Measurements from ENCODE around the gene SPTSSA.
A peak's percentile ranks its signal among the peaks of the same experiment; 100 is the strongest.
"Not testable (repeated sequence)": the region's sequence is repeated elsewhere in the genome, so short reads cannot be mapped to it uniquely, and the experiment has no call there.

Gene SPTSSA

DNA sequence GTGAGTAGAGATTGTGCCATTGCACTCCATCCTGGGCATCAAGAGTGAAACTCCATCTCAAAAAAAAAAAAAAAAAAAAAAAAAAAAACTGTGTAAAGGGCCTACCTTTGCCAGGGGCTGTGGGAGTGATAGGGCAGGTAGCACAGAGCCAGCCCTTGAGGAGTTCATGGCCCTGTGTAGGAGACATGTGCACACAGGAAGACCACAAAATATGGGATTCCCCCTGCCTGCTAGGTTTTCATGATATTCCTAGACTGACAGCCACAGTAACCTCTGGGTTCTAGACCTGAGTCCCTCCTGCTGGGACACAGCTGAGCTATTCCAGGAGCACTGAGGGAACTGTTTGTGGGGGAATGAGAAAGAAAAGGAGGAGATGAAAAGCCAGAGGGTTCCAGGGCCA, 8.3 kb upstream of the SPTSSA start:
- DNase-seq: no peak

DNA sequence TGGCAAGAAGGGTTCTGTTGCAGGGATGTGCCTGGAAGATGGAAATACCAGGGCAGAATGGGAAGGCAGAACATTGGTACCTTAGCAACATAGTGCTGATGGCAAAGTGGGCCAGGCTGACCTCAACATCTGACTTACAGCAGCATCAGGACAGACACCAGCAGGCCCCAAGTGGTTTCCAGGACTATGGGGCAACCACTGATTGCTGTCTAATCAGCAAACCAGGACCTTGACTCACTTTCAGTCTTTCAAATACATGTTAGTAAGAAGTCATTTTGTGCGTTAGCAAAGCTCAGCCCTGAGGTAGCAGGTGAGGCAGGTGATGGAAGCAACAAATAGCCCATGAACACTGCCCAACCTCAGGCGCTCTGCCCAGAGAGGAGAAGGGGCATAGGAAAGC, 4.7 kb upstream of the SPTSSA start:
- no peak for DNase-seq

DNA sequence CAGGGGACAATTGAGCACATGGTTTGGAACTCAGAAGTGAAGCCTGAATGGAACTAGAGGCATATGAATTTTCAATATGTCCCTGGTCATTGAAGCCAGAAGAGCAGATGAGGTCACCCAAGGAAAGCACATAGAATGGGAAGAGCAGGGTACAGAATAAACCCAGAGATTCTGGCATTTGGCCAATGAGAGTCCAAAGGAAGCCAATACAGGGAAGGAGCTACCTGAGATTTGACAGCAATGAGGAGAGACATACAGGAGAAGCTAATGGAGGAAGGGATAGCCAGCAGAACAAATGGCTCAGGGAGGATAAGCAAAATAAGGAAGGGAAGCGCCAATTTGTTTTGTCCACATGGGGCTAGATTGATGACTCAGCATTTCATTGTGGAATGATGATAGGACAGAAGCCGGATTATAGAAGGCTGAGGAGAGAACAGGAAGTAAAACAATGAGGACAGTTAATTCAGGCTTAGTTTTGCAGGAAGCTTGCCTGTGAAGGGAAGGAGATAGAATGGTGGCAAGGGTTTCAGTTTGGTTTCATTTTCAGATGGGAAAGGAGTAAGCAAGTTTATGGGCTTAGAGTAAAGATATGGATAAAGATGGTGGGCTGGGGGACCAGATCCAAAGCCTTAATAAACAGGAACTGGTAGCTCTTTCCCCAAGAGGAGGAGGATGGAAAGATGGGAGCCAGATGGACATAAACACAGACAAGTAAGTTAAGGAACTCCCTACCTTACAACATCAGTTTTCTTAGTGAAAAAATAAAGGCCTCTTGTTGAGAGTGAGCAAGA, 3.2 kb upstream of the SPTSSA start:
- DNase-seq: peak; percentile 71

DNA sequence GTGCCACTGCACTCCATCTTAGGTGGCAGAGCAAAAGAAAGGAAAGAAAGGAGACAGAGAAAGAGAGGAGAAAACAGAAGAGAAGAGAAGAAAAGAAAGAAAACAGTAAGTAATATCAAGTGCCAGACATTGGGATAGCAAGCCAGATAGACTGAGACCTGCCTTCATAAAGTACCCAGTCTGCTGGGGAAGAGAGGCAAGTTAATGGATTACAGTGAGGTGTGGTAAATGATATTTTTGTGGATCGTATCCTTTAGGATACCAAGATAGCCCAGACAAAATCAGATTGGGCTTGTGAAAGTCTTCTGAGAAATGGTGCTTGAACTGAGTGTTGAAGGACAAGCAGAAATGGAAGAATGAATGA, 1.5 kb upstream of the SPTSSA start:
- no peak for DNase-seq

DNA sequence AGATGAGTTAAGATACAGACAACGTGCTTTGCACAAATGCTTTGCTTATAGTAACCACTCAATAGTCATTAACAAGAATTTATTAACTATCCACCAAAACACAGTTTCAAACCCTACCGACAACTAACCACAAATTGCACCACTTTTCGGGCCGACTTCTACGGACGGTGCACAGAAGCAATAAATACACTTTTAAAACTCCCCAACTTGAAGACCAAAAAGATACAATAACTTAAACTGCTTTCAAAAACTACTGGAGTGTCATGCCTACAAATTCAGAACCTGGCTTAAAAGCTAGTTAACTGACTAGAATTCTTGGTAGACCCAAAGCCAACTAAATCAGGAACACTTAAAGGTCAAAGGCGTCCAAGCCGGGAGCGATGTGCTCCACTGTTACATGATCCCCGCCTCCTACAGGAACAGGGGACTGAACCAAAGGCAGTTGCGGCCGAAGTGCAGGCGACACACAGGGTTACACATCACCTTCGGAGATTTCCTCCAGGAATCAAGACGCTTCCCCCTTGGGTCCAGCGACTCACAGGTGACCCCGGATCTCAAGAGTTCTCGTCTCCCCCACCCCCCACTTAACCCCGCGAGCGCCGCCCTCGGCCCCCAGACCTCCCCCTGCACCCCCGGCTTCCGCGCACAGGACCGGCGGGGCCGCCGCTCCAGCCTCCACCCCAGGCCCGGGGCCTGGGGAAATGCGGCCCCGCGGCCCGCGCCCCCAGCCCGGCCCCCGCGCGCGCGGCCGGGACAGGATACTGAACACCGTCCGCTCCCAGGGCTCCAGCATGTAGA, 507 bp downstream of the SPTSSA start:
- DNase-seq: peak; percentile 74

DNA sequence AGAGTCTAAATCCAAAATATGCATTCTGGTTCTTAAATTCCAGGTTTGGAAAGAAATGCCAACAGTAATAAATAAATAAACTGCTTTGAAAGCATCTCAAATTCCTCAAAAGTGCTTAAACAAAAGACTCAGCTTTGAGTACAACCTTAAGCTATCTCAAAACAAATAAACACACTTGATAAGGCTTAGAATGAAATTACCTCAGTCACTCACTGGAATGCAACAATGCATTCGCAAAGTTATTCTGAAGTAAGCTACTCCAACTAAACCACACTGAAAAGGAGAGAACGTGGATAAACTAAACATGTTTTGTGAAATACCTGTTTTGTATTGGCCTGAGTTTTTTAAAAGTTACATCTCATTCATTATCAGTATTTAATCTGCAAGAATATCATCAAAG, 1.2 kb downstream of the SPTSSA start:
- DNase-seq: peak; percentile 12

DNA sequence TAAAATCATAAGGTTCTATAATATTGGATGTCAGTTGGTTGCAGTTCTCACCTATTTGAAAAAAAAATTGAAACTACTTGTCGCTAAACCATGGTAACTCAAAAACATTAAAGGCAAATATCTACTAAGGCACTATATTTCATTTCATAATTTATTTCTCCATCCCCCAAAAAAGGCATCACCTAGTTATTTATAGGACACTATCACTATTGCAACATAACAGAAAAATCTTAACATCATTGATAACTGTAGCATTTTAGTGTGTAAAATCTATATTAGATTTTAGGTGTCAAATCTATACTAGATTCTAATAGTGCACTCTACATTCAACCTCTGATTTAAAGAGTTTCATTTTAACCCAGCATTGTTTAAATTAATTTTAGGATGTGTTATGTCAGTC, 1.7 kb downstream of the SPTSSA start:
- DNase-seq: no peak

DNA sequence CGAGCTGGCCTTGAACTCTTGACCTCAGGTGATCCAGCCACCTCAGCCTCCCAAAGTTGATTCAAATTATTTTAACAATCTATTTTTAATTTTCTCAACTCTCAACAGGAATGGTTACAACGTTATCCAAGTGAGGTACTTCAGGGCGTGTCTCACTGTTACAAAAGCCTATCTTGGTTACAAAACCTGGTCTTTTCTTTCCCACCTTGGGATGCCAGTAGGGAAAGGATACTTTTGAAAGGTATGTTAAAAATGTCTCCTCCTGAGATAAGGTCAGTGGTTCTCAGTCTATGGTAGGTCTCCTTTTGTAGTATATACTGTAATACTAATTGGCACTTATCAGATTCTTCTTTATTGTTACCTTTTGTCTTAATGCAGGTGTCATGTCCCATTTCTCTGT, 4.9 kb downstream of the SPTSSA start:
- DNase-seq: no peak

DNA sequence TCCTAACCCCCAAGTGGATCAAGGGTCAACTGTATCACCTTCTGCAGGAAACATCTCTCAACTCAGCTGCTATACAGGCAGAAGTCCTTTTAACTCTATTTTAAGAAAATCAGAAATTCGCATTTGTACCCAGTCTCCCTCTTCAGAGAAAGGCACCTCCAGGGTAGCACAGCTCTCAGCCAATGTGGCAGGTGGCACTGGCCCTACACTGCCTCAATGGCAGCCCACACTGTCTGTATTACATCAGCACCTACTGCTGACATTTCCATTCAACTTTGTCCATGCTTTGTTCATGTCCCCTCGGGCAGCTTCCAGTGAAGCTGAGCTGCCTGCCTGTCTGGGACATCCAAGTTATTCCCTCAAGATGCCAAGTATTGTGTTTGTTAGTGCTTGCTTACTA, 8.8 kb downstream of the SPTSSA start:
- DNase-seq: peak; percentile 24

DNA sequence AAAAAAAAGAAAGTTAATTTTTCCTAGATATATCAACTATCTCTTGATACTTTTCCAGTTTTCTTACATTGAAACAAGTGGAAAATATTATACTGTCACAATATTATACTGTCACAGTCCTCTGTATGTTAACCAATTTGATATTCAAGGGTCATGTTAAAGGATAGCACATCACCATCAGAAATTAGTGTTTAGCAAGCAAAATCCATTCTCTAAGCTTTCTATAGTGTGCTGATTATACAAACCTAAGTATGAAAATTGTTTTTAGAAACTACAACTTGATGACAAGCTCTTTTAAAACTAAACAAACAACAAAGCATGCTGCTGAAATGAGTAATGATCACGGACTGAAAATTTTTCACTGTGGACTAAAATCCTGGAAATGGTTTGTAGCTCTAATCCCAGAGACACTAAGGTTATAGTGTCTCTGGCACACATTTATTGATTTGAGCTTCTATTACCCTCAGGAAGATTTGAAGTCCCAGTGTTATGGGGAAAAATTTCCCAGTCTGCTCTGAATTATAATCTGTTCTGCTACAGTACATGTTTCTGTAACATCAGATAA, 9.7 kb downstream of the SPTSSA start:
- peak; percentile 33 for DNase-seq

DNA sequence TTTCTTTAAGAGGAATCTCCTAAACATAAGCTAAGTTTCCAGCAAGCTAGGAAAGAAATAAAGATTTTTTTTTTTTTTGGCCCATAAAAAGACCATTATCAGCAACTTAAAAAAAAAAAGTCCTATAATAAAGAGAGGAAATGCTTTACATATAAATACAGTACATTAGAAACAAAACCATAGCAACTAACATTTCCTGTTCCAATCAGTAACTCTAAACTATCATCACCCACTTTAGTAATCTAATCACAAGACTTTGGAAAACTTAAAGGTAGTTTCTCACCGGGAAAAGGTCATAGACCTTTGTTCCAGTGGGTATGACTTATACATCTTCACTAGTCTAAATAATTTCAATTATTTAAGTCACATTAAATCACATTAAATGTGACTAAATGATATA, 11.1 kb downstream of the SPTSSA start:
- peak; percentile 72 for DNase-seq

DNA sequence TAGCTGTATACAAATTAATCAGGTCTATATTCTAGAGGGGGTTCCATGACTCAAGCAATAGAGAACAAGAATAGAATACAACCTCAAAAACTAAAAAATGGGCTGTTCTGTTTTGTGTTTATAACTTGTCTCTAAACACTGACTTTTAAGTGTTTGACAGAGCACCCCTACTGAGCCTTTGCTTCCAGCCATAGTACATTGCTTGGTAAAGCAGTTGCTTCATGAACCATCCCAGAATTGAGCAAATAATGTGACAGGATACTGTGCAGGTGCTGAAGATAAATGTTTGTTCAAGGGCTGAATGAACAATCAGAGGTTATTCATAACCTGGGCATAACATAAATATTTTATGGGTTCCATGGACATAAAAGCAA, 11.5 kb downstream of the SPTSSA start:
- DNase-seq: peak; percentile 93

DNA sequence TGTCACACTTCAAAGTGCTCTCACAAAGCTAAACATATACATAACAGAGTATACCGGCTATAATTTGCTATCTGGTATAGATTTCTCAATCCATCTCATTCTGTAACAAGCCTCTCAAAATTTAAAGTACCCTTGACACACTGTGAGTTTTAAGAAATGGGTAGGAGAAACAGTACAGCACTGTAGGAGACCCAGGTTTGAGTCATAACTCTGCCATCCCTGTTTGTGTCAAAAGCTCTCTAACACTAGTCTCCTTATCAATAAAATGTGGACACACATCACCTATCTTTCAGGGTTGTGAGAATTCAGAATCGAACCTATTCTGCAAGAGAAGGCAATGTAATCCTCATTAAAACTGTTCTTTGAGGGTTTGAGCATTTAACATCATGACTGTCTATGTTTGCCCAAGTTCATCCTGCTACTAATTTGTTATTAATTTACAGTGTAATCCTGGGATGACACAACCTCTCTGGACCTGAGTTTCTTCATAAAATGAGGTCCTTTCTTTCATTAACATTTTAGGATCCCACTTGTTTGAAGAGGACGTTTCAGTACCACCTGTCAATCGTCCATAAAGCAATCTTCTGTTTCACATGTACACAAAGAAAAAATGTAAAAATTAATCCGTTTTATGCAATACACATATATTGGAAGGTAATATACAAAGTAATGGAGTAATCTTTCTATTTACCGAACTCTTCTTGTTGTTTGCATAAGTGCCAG, 12.1 kb downstream of the SPTSSA start:
- DNase-seq: peak; percentile 67

DNA sequence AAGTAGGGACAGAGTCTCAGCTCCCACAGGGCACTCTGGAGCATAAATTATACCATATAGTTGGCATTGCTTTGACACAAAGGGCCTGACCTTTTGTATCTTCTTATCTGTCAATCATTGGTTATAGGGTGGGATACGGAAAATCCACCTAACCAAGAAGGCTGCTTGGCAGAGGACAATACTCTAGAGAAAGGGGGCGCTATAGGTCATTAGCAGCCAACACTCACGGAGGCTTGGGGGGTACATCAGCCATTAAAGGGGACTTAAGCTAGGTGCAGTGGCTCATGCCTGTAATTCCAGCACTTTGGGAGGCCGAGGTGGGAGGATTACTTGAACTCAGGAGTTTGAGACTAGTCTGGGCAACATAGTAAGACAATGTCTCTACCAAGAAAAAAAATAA, 22.9 kb downstream of the SPTSSA start:
- no peak for DNase-seq

DNA sequence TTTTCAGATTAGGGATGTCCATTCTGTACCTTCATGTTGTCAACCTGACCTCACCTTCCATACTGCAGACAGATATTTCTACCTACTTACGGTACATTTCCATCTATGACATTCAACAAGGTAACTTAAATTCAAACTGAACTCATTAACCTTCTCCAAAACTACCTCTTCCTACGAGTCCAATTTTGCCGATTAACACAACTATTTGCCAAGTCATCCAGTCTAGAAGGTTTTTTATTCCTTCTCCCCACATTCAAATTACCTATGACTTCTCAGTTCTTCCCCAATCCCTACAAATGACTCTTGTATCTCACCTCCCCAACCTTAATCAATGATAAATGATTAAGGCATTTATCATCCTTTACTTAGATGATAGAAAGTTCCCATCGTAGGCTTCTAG, 23.6 kb downstream of the SPTSSA start:
- DNase-seq: no peak

DNA sequence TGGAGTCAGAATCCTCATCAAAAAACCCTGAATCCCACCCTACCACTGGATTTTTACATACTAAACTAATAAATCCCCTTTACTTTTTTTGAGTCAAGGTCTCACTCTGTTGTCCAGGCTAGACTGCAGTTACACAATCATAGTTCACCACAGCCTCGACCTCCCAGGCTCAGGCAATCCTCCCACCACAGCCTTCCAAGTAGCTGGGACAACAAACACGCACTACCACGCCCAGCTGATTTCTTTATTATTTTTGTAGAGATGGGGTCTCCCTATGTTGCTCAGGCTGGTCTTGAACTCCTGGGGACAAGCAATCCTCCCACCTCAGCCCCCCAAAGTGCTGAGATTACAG, 24.3 kb downstream of the SPTSSA start:
- DNase-seq: no peak

DNA sequence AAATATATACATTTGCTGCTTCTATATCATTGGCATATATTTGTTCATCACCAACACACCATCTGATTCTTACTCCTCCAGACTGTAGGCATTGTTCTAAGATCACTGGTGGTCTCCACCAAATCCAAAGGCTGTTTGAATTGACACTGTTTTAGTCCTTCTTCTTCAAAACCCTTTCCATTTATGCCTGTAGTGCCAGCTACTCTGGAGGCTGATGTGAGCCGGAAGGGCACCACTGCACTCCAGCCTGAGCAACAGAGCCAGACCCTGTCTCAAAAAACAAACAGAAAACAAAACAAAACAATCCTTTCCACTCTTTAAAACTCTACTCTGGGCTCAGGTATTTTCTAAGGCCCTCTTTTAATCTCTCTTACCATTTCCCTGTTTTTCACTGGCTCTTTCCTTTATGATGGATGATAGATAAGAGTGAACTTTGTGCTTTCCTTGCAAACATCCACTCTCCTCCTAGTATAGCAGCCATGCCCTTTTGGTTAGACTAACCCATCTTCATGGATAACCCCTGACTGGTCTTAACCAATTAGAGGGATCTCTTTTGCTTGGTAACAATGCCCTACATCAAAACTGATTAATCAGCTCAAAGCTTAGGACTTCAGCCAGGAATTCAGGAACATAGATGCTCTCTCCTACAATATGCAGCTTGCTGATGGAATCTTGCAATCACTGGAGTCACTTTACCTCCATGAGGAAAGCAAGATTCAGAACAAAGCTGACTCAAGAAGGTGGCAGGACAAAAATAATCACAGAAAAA, 24.9 kb downstream of the SPTSSA start:
- DNase-seq: no peak

DNA sequence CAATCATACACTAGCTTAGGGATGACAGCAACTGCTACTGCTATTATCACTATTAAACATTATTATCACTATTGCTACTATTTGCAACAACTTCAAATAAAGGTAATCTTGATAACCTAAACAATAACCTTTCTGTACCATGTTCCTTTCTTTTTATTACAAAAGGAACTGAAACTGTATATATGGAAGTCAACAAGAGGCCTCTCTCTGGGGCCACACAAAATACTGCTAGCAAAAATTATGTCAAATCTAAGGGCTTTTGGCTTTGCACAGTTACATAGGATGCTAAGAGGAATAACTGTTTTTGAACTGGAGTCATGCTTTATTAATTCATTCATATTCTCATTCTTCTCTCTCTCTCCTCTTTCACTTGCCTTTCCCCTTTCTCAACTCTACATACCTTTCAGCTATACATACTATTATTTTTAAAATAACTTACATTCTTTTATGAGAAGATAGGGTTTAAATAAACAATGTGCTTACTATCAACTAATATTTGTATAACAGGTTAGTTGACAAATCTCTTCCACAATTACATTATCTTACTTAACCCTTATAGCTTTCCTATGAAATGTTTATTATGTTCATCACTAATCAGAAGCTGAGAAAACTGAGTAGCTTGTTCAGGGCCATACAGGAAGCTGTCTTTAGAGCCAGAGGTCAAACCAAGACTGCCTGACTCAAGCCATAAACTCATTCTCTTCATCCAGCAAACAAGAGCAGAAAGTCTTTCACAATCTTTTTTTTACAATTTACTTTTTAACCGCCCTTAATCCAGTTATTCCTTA, 25.7 kb downstream of the SPTSSA start:
- no peak for DNase-seq

DNA sequence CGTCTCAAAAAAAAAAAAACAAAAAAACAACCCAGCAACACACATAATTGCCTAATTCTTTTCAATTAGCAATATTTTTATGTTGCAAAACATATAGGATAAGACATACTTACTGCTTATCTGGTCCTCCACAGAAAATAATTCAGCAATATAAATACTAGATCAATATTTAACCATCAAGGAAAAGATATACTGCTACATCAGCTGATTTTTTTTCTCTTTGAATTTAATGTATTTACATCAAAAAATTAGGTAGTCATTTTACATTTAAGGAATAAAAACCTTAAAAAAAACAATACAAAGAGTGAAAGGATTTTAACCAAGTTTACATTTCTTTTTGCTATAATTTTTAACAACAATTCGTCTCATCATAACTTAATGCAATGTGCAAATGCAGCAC, 28.1 kb downstream of the SPTSSA start:
- DNase-seq: no peak

DNA sequence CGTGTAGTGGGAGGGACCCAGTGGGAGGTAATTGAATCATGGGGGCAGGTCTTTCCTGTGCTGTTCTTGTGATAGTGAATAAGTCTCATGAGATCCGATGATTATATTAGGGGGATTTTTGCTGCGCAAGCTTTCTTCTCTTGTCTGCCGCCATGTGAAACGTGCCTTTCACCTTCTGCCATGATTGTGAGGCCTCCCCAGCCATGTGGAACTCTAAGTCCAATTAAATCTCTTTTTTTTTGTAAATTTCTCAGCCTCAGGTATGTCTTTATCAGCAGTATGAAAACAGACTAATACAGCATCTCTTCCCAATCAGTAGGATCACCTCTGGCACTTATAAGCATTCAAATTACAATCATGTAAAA, 34.0 kb downstream of the SPTSSA start:
- DNase-seq: not testable (repeated sequence)

DNA sequence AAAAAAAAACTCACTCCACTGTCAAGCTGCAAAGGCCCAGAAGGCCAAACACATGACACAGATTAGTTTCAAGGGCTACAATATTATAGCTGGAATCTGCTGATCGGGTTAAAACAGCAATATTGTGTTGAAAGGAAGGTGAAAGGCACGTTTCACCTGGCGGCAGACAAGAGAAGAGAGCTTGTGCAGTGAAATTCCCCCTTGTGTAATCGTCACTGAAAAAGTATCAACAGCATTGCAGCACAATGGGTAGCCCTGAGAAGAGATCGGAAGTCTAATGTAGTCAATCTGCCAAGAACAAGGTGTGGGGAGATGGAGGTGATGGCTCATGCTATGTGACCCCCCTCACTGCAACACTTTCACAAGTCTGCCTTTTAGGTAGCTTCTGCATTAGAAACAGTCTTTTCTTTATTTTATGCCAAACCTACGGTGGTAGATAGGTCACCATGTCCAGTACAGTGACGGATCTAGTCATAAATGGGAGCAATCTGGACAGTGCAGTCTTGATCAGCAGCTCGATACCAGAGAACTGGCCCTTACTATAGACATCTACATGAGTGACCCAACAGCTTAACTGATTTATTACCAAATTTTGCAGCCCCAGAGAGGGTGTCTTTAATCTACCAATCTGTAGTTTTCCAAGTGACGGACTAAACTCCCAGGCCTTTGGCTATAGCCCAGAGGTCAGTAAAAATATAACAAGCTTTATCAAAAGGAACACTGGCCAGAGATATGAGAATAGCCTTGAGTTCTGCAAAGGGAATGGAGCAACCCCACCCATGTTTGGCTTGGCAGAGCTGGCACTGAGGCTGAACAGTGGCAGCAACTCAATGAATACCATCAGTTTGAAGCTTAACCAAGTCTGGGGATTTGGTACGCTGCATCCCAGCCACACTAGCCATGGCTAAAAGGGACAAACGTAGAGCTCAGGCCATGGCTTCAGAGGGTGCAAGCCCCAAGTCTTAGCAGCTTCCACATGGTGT, 35.4 kb downstream of the SPTSSA start:
- DNase-seq: no peak

All from DMS53 (cell line).